Ovary (tissue), 9 donors: ENCODE data around the gene FFAR4. TPM values are rescaled to one million over a fixed set of nuclear protein-coding genes. Genes with fewer than 3 reads are reported as not detected.

Experiments
- DNase-seq, 5 donors: peaks; one replicate each; pipeline ENCODE4 v3.0.0-alpha.2; 2019 to 2020
- H3K27ac ChIP-seq, 2 donors: fragments of 200-600 bp; one replicate each; pipeline versions ENCODE4 v1.5.1 to v1.8.0; 2019 to 2022
- H3K27me3 ChIP-seq: fragments of 200-600 bp; one replicate; pipeline ENCODE4 v1.8.0; 2022
- H3K36me3 ChIP-seq: fragments of 200-600 bp; sonication (generic); one replicate; pipeline ENCODE4 v1.5.1; 2019
- H3K4me1 ChIP-seq: one replicate; pipeline ENCODE4 v1.8.1; 2013; ENCODE audit warnings: mild to moderate bottlenecking, moderate library complexity; ENCODE audit not compliant: insufficient read depth
- H3K4me3 ChIP-seq: fragments of 200-600 bp; sonication (generic); one replicate; pipeline ENCODE4 v1.5.1; 2017
- H3K9me3 ChIP-seq, 2 donors: fragments of 200-600 bp in 1 of 2; sonication (generic) in 1 of 2; one replicate each; pipeline versions ENCODE4 v1.5.1 to v1.8.1; 2013 to 2019; ENCODE audit warnings: mild to moderate bottlenecking in 1 of 2, moderate library complexity in 1 of 2
- EP300 ChIP-seq: sonication (generic); formaldehyde crosslinking; IDR thresholded peaks from one replicate; pipeline ENCODE4 v1.6.1; 2017; ENCODE audit warnings: antibody characterized with exemption
- POLR2A ChIP-seq: fragments of 450-650 bp; IDR thresholded peaks from one replicate; pipeline ENCODE4 v1.6.1; 2017; ENCODE audit warnings: antibody characterized with exemption, mild to moderate bottlenecking, moderate library complexity
- WGBS, 3 donors: extraction: QIAGEN DNeasy Blood & Tissue Kit in 1 of 3; methylation state at CpG; one replicate each; pipeline versions ENCODE4 v1.1.5 to v1.1.7; 2013 to 2017; 5-methylcytosine and 5-hydroxymethylcytosine counted together
- intact Hi-C, 4 donors: fragments of 100-400 bp; cut with DNase I; formaldehyde crosslinking; loops; one replicate each; pipeline versions ENCODE4 v1.11.0 to v1.15.1; 2022 to 2023
- polyA plus RNA-seq, 2 donors: library from polyadenylated mRNA; stranded (reverse); fragments of 200-250 nt in 1 of 2; fragments of 350-450 nt in 1 of 2; fragmentation: Illumina TruSeq in 1 of 2; extraction: RNeasy Lipid Tissue Mini Kit (QIAGEN cat#74804) in 1 of 2; gene quantifications; one replicate each; pipeline ENCODE4 v1.2.3, GENCODE V29; 2013 to 2014
- total RNA-seq, 7 donors: library from RNA; depleted of rRNA in 2 of 7; stranded (reverse); fragments of >200 nt in 2 of 7; fragmentation: NEBNext Ultra II Directional in 3 of 7; extraction: Animal tissue kit (Norgen Biotek cat#: 25700) in 3 of 7; gene quantifications; one replicate each; pipeline versions ENCODE4 v1.1.0 to v1.2.4, GENCODE V29; 2016 to 2023
- TF ChIP-seq, protein P1 (sequence below), 3 donors: fragments of 450-650 bp in 2 of 3; fragments of 200-600 bp in 1 of 3; IDR thresholded peaks; one replicate each; pipeline versions ENCODE4 v1.5.1 to v1.8.0; 2016 to 2022; ENCODE audit warnings: antibody characterized with exemption in 3 of 3, mild to moderate bottlenecking in 1 of 3
- donor health status: DM: no; HTN: no; CAD: no; lungs with moderate emphysema.
- donor health status: DM: no; HTN: no; CAD: no.
- donor health status: Bipolar disorder and iron deficiency.
- donor health status: DM: yes; HTN: yes; CAD: no.
- donor health status: DM: no; HTN: no; CAD: no.
- donor health status: DM: yes; HTN: yes; CAD: no.

FFAR4 gene
- total and polyA plus RNA-seq, 9 donors = 0.07 to 3.7 (median 0.28) TPM; not detected in 4

DNA sequence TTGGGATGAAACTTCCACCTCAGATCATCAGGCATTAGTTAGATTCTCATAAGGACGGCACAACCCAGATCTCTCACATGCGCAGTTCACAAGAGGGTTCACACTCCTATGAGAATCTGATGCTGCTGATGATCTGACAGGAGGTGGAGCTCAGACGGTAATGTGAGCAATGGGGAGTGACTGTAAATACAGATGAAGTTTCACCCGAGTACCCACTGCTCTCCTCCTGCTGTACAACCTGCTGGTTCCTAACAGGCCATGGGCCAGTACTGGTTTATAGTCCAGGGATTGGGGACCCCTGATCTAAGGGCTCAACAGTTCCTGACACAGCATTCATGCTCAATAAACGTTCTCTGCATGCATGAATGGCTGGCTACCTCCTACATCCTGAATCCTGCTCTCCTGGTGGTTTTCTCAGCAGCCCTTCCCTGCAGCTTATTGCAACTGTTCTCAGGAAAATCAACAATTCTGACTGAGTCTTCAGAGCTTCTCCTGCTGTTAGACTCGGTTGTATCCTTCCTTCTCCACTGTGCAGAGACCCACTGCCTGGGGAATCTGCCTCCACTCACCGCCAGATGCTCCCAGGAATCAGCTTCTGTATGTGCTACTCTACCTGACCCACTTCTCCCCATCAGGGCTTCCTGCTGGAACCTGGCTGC is 63.3 kb downstream of the FFAR4 start:
- Histone ChIP-seq H3K27ac (no peak overlapping the region), H3K4me1 (no peaks in the 10 kb centered on the region), H3K9me3 (no peaks in the 10 kb centered on the region), H3K27me3 (no peaks in the 10 kb centered on the region), H3K36me3 (no peaks in the 10 kb centered on the region), H3K4me3 (no peak overlapping the region)
- intact Hi-C loops = no loop called here
- TF ChIP-seq, protein P1, sequence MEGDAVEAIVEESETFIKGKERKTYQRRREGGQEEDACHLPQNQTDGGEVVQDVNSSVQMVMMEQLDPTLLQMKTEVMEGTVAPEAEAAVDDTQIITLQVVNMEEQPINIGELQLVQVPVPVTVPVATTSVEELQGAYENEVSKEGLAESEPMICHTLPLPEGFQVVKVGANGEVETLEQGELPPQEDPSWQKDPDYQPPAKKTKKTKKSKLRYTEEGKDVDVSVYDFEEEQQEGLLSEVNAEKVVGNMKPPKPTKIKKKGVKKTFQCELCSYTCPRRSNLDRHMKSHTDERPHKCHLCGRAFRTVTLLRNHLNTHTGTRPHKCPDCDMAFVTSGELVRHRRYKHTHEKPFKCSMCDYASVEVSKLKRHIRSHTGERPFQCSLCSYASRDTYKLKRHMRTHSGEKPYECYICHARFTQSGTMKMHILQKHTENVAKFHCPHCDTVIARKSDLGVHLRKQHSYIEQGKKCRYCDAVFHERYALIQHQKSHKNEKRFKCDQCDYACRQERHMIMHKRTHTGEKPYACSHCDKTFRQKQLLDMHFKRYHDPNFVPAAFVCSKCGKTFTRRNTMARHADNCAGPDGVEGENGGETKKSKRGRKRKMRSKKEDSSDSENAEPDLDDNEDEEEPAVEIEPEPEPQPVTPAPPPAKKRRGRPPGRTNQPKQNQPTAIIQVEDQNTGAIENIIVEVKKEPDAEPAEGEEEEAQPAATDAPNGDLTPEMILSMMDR (IDR thresholded peaks at IDR 0.05) = no peak
- TF ChIP-seq POLR2A (no peak), EP300 (no peak)
- DNase-seq = no peak
- 49 to 55% (median 54%) methylated on average over 7 of the region's 7 CpGs for WGBS, 3 donors

DNA sequence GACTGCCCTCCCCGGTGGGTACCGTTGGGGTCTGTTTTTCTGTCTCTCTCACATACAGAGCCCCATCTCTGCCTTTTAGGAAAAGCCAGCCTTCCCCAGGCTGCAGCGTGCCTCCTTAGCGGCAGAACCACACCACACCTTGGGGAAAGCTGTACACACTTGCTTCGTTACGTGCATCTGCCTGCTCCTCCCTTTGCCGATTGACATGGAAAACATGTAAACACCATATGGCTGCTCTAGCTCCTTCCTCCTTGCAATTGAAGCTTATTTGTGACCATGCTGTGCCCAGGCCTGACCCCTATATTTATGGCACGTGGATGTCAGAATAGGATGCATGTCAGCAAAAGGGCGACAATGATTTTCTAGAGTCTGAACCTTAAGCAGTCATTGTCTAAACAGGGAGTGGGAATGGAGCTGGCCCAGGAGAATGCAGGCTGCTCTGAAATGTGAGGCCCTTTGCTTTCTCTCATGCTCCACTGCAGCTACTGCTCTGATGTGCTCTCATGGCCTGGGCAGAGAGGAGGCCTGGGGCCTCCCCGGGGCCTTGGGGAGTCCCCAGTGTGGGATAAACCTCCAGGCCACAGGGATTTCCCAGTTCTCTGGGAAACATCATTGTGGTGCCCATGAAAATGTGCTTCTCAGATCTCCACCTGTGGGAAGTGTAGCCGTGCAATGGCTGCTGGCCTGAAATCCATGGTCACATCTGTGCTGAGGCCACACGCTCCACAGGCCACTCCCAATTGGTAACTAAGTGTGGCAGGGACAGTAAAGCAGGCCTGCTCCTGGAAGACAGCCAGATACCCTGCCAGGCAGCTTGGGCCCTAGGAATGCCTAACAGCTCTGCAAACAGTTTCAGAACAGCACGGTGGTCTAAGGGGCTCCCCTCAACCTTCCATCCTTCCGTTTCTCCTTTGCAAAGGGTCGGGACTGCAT is 64.4 kb downstream of the FFAR4 start:
- no peaks in the 10 kb centered on the region for H3K27me3 ChIP-seq
- no peaks in the 10 kb centered on the region for H3K36me3 ChIP-seq
- TF ChIP-seq EP300 (no peak), POLR2A (no peak)
- TF ChIP-seq, protein P1 (IDR thresholded peaks at IDR 0.05) = no peak
- WGBS, 3 donors = 69 to 76% (median 69%) methylated on average over 15 of the region's 15 CpGs
- no peaks in the 10 kb centered on the region for H3K4me1 ChIP-seq
- intact Hi-C loops = no loop called here
- H3K4me3 ChIP-seq = no peak overlapping the region
- no peak for DNase-seq
- no peak overlapping the region for H3K27ac ChIP-seq
- no peaks in the 10 kb centered on the region for H3K9me3 ChIP-seq

Other genes starting within 250 kb of the FFAR4 start
- gene MYOF, start 84.3 kb upstream of the FFAR4 start, total RNA-seq = 10 to 100 TPM; 14.9 to 78.4 (median 45.7) TPM
- 10 to 100 TPM in 1 of 2 donors, 1 to 10 TPM in 1; 7.9 to 89.0 TPM for gene MYOF, start 84.3 kb upstream of the FFAR4 start, polyA plus RNA-seq
- 1 to 10 TPM in 1 of 7 donors, under 1 TPM in 4, not detected in 2; 0.12 to 2.0 (median 0.33) TPM for gene CEP55, start 70.1 kb upstream of the FFAR4 start, total RNA-seq
- gene CEP55, start 70.1 kb upstream of the FFAR4 start, polyA plus RNA-seq = 1 to 10 TPM in 1 of 2 donors, under 1 TPM in 1; 0.29 to 1.3 TPM
- 1 to 10 TPM in 6 of 7 donors, not detected in 1; 2.3 to 6.7 (median 4.1) TPM for gene RBP4, start 34.6 kb downstream of the FFAR4 start, total RNA-seq
- 1 to 10 TPM in 1 of 2 donors, under 1 TPM in 1; 0.81 to 2.9 TPM for gene RBP4, start 34.6 kb downstream of the FFAR4 start, polyA plus RNA-seq
- not detected for gene PDE6C, start 45.9 kb downstream of the FFAR4 start, total RNA-seq
- gene PDE6C, start 45.9 kb downstream of the FFAR4 start, polyA plus RNA-seq = under 1 TPM in 1 of 2 donors, not detected in 1; 0.02 TPM
- 10 to 100 TPM; 12.2 to 25.7 (median 23.0) TPM for gene FRA10AC1, start 135.9 kb downstream of the FFAR4 start, total RNA-seq
- 10 to 100 TPM; 12.7 to 25.8 TPM for gene FRA10AC1, start 135.9 kb downstream of the FFAR4 start, polyA plus RNA-seq
- under 1 TPM in 1 of 7 donors, not detected in 6; 0.38 TPM for gene LGI1, start 191.3 kb downstream of the FFAR4 start, total RNA-seq
- 1 to 10 TPM in 1 of 2 donors, under 1 TPM in 1; 0.04 to 2.1 TPM for gene LGI1, start 191.3 kb downstream of the FFAR4 start, polyA plus RNA-seq